SJCRH30 (cell line): ENCODE results near the gene LHFPL2. TPM values are rescaled to one million over a fixed set of nuclear protein-coding genes. Genes with fewer than 3 reads are reported as not detected.

ENCODE experiments used
- DNase-seq, 2 experiments: peaks; one replicate each; pipeline ENCODE4 v3.0.0-alpha.2; 2015 to 2020
- H3K27ac ChIP-seq: fragments of 250-450 bp; sonication (Bioruptor Pico); 2 replicates; pipeline ENCODE4 v1.5.1; 2020; ENCODE audit warnings: mild to moderate bottlenecking, moderate library complexity
- H3K27me3 ChIP-seq: fragments of 250-450 bp; sonication (Bioruptor Pico); 2 replicates; pipeline ENCODE4 v1.5.1; 2020; ENCODE audit warnings: mild to moderate bottlenecking, moderate library complexity
- H3K36me3 ChIP-seq: fragments of 250-450 bp; sonication (Bioruptor Pico); 2 replicates; pipeline ENCODE4 v1.5.1; 2020; ENCODE audit warnings: mild to moderate bottlenecking, moderate library complexity
- H3K4me1 ChIP-seq: fragments of 250-450 bp; sonication (Bioruptor Pico); 2 replicates; pipeline ENCODE4 v1.5.1; 2020; ENCODE audit warnings: mild to moderate bottlenecking, moderate library complexity
- H3K4me3 ChIP-seq: fragments of 250-450 bp; sonication (Bioruptor Pico); 2 replicates; pipeline ENCODE4 v1.5.1; 2020; ENCODE audit warnings: mild to moderate bottlenecking, moderate library complexity
- H3K9me3 ChIP-seq: fragments of 250-450 bp; sonication (Bioruptor Pico); replicated peaks from 2 replicates; pipeline ENCODE4 v1.5.1; 2020; ENCODE audit warnings: mild to moderate bottlenecking, moderate library complexity
- total RNA-seq: library from RNA; depleted of rRNA; stranded (reverse); fragments of >200 nt; shearing (Covaris generic); gene quantifications from 2 replicates; pipeline ENCODE4 v1.2.3, GENCODE V29; 2014

LHFPL2 gene
- total RNA-seq, 1 experiment from 2014 or later = 21.7 TPM

DNA sequence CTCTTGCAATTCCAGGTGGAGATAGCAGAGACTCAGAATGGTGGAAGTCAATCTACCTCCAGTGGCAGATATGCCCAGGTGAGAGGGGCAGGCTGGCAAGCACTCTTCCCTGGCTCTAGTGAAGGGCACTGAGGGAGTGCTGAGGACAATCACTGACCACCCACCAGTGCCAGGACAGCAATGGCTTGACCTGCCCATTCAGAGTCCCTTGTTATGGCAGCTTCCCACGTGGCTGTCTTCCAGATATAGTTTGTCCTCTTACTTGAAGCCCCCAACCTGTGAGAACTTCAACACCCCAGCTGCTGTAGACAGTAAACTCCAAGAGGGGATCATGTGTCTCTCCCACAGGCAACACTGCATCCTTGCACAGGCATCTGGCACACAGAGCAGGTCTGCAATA is 104.7 kb downstream of the LHFPL2 start:
- Histone ChIP-seq H3K4me1 (no peaks in the 10 kb centered on the region), H3K4me3 (no peak overlapping the region), H3K36me3 (no peaks in the 10 kb centered on the region), H3K9me3 (no peaks in the 10 kb centered on the region; the same call in 1 of the 2 replicates), H3K27me3 (no peaks in the 10 kb centered on the region), H3K27ac (no peak overlapping the region)
- no peak for DNase-seq

DNA sequence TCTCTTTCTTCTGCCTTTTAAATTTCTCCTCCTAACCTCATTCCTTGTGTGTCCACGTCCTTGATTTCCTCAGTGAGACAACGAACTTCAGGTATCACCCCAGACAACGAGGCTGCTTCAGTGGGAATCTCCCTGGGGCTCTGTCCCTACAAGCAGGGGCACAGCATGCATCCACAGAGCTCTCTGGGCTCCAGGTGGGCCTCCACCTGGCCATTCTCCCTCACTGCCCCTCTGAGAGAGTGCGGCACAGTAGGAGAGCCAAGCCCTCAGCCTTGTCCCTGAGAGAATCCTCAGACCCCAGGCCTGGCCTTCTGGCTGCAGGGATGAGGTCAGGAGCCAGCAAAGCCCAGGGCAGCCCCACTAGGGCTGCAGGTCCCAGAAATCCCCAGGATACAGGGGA is 105.3 kb downstream of the LHFPL2 start:
- H3K27me3 ChIP-seq = no peaks in the 10 kb centered on the region
- DNase-seq = no peak
- no peak overlapping the region for H3K27ac ChIP-seq
- no peaks in the 10 kb centered on the region for H3K4me1 ChIP-seq
- no peaks in the 10 kb centered on the region for H3K36me3 ChIP-seq
- no peak overlapping the region for H3K4me3 ChIP-seq
- H3K9me3 ChIP-seq = no peaks in the 10 kb centered on the region

- H3K9me3 ChIP-seq = no peaks in the 10 kb centered on the region
- no peak overlapping the region for H3K27ac ChIP-seq
- H3K36me3 ChIP-seq = no peaks in the 10 kb centered on the region
- no peak overlapping the region for H3K4me3 ChIP-seq
- no peaks in the 10 kb centered on the region for H3K4me1 ChIP-seq
- no peaks in the 10 kb centered on the region for H3K27me3 ChIP-seq
- DNase-seq = no peak
Measured at GRCh38 chr5:78542321-78542840, 106.2 kb downstream of the LHFPL2 start.

GRCh38 chr5:78541086-78541654 is 107.4 kb downstream of the LHFPL2 start:
- H3K27ac ChIP-seq = no peak overlapping the region
- peak in 1 of 2 experiments; percentile 20 for DNase-seq
- no peak overlapping the region for H3K4me3 ChIP-seq
- no peaks in the 10 kb centered on the region for H3K36me3 ChIP-seq
- H3K27me3 ChIP-seq = no peaks in the 10 kb centered on the region
- no peaks in the 10 kb centered on the region for H3K4me1 ChIP-seq
- no peaks in the 10 kb centered on the region for H3K9me3 ChIP-seq

GRCh38 chr5:78540335-78541085 is 108.1 kb downstream of the LHFPL2 start:
- Histone ChIP-seq H3K9me3 (no peaks in the 10 kb centered on the region), H3K4me1 (no peaks in the 10 kb centered on the region), H3K27me3 (no peaks in the 10 kb centered on the region), H3K4me3 (no peak overlapping the region), H3K27ac (no peak overlapping the region), H3K36me3 (no peaks in the 10 kb centered on the region)
- peak in 1 of 2 experiments; percentile 38 for DNase-seq

- no peak for DNase-seq
- H3K36me3 ChIP-seq = no peaks in the 10 kb centered on the region
- H3K4me1 ChIP-seq = no peaks in the 10 kb centered on the region
- no peak overlapping the region for H3K4me3 ChIP-seq
- no peaks in the 10 kb centered on the region for H3K27me3 ChIP-seq
- no peaks in the 10 kb centered on the region for H3K9me3 ChIP-seq
- H3K27ac ChIP-seq = no peak overlapping the region
Measured at GRCh38 chr5:78538240-78538850, 110.2 kb downstream of the LHFPL2 start.

GRCh38 chr5:78537821-78538220 is 110.8 kb downstream of the LHFPL2 start:
- no peak overlapping the region for H3K27ac ChIP-seq
- H3K36me3 ChIP-seq = no peaks in the 10 kb centered on the region
- H3K4me1 ChIP-seq = no peaks in the 10 kb centered on the region
- no peak overlapping the region for H3K4me3 ChIP-seq
- H3K9me3 ChIP-seq = no peaks in the 10 kb centered on the region
- H3K27me3 ChIP-seq = no peaks in the 10 kb centered on the region
- peak; percentile 12 to 53 for DNase-seq

DNA sequence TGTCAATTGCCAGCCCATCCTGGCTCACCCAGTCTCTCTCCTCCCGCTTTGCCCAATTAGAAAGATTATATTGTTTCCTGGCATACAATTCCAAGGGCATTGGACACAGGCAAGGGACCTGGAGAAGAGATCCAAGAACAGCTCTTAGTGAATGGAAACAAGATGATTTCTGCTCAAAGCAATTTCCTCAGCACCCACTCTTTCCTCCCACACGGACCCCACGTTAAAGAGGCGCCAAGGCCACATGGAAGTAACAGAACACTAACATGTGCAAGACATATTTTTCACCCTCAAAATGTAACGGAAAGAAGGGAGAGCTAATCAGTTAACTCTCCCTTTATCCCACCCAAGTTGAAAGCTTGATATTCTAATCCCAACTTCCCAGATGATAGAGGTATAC is 111.2 kb downstream of the LHFPL2 start:
- Histone ChIP-seq H3K4me3 (no peak overlapping the region), H3K4me1 (no peaks in the 10 kb centered on the region), H3K27ac (no peak overlapping the region), H3K36me3 (no peaks in the 10 kb centered on the region), H3K9me3 (no peaks in the 10 kb centered on the region), H3K27me3 (no peaks in the 10 kb centered on the region)
- no peak for DNase-seq

DNA sequence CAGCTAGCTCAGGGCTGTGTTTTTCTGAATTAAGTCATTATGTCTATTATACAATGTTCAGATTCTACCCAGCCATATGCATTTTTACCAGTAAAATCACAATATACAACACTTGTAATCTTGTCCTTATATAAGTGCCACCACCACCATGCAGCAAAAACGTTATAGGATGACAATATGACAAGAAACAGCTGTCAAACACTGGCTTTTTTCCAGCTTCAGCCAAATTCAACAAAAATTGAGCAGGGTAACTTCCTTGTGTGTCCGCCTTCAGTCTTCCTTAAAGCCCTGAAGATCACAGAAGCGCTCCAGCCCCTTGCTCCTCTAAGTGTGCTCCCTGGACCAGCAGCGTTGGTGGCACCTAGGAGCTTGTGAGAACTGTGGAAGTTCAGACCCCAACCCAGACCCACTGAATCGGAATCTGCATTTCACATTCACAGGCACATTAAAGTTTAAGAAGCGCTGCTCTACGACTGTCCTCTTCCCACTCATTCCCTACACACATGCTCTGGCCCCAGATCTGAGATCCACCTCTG is 111.8 kb downstream of the LHFPL2 start:
- H3K4me1 ChIP-seq = no peaks in the 10 kb centered on the region
- no peaks in the 10 kb centered on the region for H3K9me3 ChIP-seq
- no peak overlapping the region for H3K4me3 ChIP-seq
- H3K27ac ChIP-seq = no peak overlapping the region
- no peaks in the 10 kb centered on the region for H3K36me3 ChIP-seq
- DNase-seq = no peak
- H3K27me3 ChIP-seq = no peaks in the 10 kb centered on the region

DNA sequence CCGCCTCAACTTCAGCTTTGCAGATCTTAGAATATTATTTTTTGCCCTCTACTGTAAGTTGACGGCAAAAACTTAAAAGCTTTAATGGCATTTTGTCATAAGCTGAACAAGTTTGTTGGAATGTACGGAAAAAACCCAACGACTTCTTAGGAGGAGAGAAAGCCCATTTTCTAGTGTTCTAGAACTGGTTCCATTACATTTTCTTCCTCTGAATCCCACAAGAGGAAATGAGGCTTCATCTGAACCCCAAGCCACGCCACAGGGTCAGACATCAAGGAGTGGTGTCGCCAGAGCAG is 113.7 kb downstream of the LHFPL2 start:
- Histone ChIP-seq H3K4me3 (no peak overlapping the region), H3K27me3 (no peaks in the 10 kb centered on the region), H3K9me3 (no peaks in the 10 kb centered on the region), H3K4me1 (no peaks in the 10 kb centered on the region), H3K27ac (no peak overlapping the region), H3K36me3 (no peaks in the 10 kb centered on the region)
- DNase-seq = no peak

DNA sequence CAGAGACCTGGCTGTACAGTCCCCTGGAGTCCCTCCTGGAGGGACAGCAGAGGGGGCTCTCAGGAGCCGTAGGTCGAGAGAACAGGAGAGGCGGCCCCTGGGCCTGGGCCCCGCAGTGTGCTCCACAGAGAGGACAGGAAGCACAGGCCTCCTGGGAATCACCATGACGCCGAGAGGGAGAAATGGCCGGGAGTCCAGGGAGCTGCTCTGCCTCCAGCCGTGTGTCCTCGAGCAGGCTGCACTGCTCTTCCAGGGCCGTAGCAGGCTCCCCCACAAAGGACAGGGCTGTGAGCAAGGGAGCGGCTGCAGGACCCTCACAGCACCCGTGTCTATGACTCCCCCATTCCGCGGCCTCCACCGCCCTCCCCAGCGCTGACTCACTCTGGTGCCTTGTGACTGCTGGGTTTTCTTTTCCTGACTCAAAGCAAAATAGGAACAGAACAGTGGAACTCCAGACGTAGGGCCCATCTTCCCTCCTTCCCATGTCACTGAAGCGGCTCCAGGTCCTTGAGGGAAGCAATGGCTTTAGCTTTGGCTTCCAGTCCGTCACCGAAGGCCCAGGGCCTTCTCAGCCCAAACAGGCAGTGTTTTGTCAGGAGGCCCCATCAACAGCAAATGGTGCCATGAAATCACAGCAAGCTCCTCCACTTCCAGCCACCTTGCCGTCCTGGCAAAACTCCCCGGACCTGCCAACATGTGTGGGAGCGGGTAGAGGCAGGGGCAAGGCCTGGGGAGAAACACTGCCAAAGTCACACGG is 114.2 kb downstream of the LHFPL2 start:
- Histone ChIP-seq H3K36me3 (no peaks in the 10 kb centered on the region), H3K9me3 (no peaks in the 10 kb centered on the region), H3K4me3 (no peak overlapping the region), H3K27me3 (no peaks in the 10 kb centered on the region), H3K27ac (no peak overlapping the region), H3K4me1 (no peaks in the 10 kb centered on the region)
- no peak for DNase-seq

DNA sequence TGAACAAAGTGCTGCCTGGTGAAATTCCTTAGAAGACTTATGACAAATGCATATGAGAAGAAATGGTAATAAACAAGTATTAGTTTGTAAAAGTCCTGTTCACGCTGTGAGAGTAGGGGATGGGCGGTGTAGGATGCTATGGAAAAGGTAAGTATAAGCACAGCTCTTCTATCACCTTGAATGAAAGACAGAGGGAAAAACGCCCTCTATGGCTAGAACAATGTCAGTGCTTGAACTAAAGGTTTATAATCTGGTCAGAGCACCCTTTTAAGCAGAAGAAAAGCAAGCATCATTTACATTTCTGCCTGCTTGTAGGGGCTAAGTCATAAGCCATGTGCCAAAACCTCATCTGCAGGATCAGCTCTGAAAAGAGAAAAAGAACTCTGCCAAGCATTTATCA is 115.2 kb downstream of the LHFPL2 start:
- Histone ChIP-seq H3K36me3 (no peaks in the 10 kb centered on the region), H3K4me3 (no peak overlapping the region), H3K9me3 (no peaks in the 10 kb centered on the region), H3K4me1 (no peaks in the 10 kb centered on the region), H3K27ac (no peak overlapping the region), H3K27me3 (no peaks in the 10 kb centered on the region)
- peak in 1 of 2 experiments; percentile 37 for DNase-seq

DNA sequence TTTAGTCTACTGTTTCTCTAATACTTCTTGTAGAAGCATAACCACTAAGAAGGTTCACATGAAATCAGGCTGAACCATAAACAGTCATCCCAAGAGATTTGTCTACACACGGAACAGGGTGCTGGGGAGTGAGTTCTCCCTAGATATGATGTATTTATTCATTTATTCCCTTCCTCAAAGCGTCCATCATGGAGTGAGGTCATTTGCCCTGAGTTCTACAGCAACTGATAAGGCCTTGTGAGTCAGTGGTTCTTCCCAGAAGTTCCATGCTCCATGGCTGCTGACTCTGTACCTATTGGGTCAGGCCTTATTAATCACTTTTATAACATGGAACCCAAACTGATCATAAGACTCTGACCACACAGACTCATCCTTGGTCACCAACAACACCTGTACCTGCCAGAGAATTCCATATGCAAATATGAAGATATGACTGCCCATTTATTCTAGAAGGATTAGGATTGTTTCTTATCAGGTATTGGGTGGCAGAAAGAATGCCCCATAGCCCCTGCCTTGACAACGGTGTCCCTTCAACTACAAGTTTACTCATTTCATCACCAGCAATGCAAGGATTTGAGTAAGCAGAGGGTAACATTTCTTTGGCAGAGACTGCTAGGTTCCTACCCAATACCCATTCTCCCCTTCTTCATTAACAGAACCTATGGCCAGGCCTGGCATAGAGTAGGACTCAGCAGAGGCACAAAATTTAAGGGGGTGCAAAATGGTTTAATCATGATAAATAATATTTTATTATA is 118.1 kb downstream of the LHFPL2 start:
- H3K27ac ChIP-seq = no peak overlapping the region
- DNase-seq = no peak
- H3K27me3 ChIP-seq = no peaks in the 10 kb centered on the region
- no peaks in the 10 kb centered on the region for H3K36me3 ChIP-seq
- no peaks in the 10 kb centered on the region for H3K9me3 ChIP-seq
- no peaks in the 10 kb centered on the region for H3K4me1 ChIP-seq
- no peak overlapping the region for H3K4me3 ChIP-seq

DNA sequence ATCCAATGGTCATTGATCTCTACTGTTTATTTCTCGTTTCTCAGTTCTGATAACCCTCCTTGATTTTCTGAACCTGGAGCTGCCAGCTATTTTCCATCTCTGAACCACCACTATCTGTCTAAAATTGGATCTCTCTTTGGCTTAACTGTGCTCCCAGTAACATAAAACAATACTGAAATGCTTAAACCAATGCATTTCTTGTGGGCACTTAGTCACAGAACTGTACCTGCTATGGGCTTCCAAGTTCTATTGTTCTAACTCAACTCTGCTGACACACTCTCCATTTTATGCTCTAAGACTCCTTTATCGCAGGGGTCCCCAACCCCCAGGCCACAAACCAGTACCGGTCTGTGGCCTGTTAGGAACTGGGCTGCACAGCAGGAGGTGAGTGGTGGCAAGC is 120.6 kb downstream of the LHFPL2 start:
- DNase-seq = no peak
- Histone ChIP-seq H3K36me3 (peaks cover 1% of the 10 kb centered on the region; the same call in 1 of the 2 replicates), H3K27ac (no peak overlapping the region), H3K4me1 (no peaks in the 10 kb centered on the region), H3K4me3 (no peak overlapping the region), H3K27me3 (no peaks in the 10 kb centered on the region), H3K9me3 (no peaks in the 10 kb centered on the region)
